ENCODE data around the gene GPER1. TPM values are rescaled to one million over a fixed set of nuclear protein-coding genes. Genes with fewer than 3 reads are reported as not detected.
"Not testable (repeated sequence)": the region's sequence is repeated elsewhere in the genome, so short reads cannot be mapped to it uniquely, and the experiment has no call there.

The GPER1 gene
- total RNA-seq, 1 donor from 2014 or later = 16.6 TPM

DNA sequence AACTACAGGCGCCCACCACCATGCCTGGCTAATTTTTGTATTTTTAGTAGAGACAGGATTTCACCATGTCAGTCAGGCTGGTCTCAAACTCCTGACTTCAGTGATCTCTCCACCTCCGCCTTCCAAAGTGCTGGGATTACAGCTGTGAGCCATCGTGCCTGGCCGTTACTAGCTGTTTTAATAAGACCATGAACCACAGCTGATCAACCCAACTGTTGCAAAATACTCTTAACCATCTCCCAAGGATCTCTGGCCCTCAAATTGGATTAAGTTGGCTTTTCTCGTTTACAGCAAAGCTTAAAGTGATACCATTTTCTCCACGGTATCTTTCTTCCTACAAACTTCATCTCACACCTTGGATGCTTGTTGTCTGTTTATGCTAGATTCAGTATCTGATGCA is 53.7 kb downstream of the GPER1 start:
- no peak for DNase-seq (ENCODE audit: low spot score)

DNA sequence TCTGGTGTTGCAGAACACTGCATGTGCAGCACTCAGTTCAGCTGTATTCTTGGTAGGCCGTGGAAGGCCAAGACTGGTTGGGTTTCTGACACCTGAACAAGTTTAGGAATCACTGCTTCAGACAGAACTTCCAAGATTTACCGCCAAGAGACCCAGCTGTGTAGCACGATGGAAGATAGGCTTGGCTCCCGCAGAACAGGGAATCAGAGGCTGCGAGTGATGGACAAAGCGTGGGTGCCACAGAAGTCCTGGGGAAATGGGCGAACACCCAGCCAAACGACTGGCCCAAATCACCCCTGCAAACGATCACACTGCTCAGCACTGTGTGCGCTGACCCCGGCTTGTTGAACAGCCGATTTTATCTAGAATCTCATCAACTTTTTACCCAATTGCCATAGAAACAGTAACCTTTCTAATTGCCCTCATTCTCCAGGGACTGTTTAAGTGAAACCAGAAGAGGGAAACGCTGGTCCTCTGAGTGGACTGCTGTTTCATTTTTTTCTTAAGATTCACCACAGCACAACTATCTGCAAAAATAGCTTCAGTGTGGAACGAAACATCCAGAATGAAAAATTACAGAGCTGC is 54.2 kb downstream of the GPER1 start:
- no peak for DNase-seq (ENCODE audit: low spot score)

DNA sequence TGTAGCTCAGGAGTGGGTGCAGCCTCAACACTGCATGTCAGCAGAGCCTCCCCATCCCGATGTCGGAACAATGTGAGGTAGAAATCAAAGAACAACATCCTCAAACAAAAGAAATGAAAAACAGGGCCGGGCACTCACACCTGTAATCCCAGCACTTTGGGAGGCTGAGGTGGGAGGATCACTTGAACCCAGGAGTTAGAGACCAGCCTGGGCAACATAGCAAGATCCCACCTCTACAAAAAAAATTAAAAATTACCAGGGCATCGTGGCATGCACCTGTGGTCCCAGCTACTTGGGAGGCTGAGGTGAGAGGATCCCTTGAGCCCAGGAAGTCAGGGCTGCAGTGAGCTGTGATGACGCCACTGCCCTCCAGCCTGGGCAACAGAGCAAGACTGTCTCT is 55.1 kb downstream of the GPER1 start:
- not testable (repeated sequence) for DNase-seq (ENCODE audit: low spot score)

Other genes with a start within 250 kb of the GPER1 start
- gene GET4, start 211.6 kb upstream of the GPER1 start, total RNA-seq (ENCODE audit: insufficient read depth, low replicate concordance) = 16.1 TPM
- gene ADAP1, start 133.4 kb upstream of the GPER1 start, total RNA-seq (ENCODE audit: insufficient read depth, low replicate concordance) = 13.5 TPM
- 5.3 TPM for gene COX19, start 112.6 kb upstream of the GPER1 start, total RNA-seq (ENCODE audit: insufficient read depth, low replicate concordance)
- 39.2 TPM for gene CYP2W1, start 104.9 kb upstream of the GPER1 start, total RNA-seq (ENCODE audit: insufficient read depth, low replicate concordance)
- gene GPR146, start 43.6 kb upstream of the GPER1 start, total RNA-seq (ENCODE audit: insufficient read depth, low replicate concordance) = 14.9 TPM
- gene ZFAND2A, start 72.1 kb downstream of the GPER1 start, total RNA-seq (ENCODE audit: insufficient read depth, low replicate concordance) = 20.5 TPM
- gene UNCX, start 144.8 kb downstream of the GPER1 start, total RNA-seq (ENCODE audit: insufficient read depth, low replicate concordance) = not detected